ENCODE measurements around the gene GTPBP2. TPM values are rescaled to one million over a fixed set of nuclear protein-coding genes. Genes with fewer than 3 reads are reported as not detected.

Gene GTPBP2
- total RNA-seq, 1 experiment from 2014 or later, result 70.8 TPM

GRCh38 chr6:43676962-43677606, 48.0 kb upstream of the GTPBP2 start:
- H4K20me1 ChIP-seq (ENCODE audit: insufficient read depth), result peaks cover 15% of the 10 kb centered on the region; the same call in 1 of the 2 replicates
- peaks cover 7% of the 10 kb centered on the region for H3K79me2 ChIP-seq (ENCODE audit: low read depth)
- H3K4me1 ChIP-seq (replicated peaks; ENCODE audit: insufficient read depth), result no peaks in the 10 kb centered on the region
- no peak overlapping the region for H3K27ac ChIP-seq
- no peak for TF ChIP-seq CTCF (conservative IDR thresholded peaks at IDR 0.05)
- no peak for TF ChIP-seq EZH2 (IDR thresholded peaks at IDR 0.05; ENCODE audit: low read depth)
- POLR2A ChIA-PET (ENCODE audit: unreplicated experiment), result no interaction called here
- H3F3A ChIP-seq (ENCODE audit: insufficient read depth, low read depth), result peaks cover 4% of the 10 kb centered on the region; the same call in 1 of the 2 replicates
- no peak overlapping the region for H2AFZ ChIP-seq
- no TSS peak for BruUV-seq (replicated peaks)
- no peaks in the 10 kb centered on the region for H3K9me3 ChIP-seq (ENCODE audit: insufficient read depth, low read depth)
- H3K4me2 ChIP-seq, result no peak overlapping the region
- H3K36me3 ChIP-seq (ENCODE audit: low read depth), result peaks cover 22% of the 10 kb centered on the region
- H3K9me2 ChIP-seq (ENCODE audit: insufficient read depth), result no peaks in the 10 kb centered on the region
- CTCF ChIA-PET, result no interaction called here
- intact Hi-C loops (cut with micrococcal nuclease; ENCODE audit: unreplicated experiment), result no loop called here
- no peak for DNase-seq
- no peak overlapping the region for H3K4me3 ChIP-seq
- H3K27me3 ChIP-seq (ENCODE audit: insufficient read depth, low read depth), result no peaks in the 10 kb centered on the region

- Histone ChIP-seq H3K4me1 (replicated peaks; ENCODE audit: insufficient read depth) (peaks cover 16% of the 10 kb centered on the region), H3K9me3 (ENCODE audit: insufficient read depth, low read depth) (no peaks in the 10 kb centered on the region), H3K9me2 (ENCODE audit: insufficient read depth) (no peaks in the 10 kb centered on the region), H3K79me2 (ENCODE audit: low read depth) (no peaks in the 10 kb centered on the region), H4K20me1 (ENCODE audit: insufficient read depth) (no peaks in the 10 kb centered on the region), H2AFZ (no peak overlapping the region), H3K36me3 (ENCODE audit: low read depth) (peaks cover 22% of the 10 kb centered on the region; the same call in 1 of the 2 replicates), H3K4me2 (no peak overlapping the region), H3F3A (ENCODE audit: insufficient read depth, low read depth) (peaks cover 15% of the 10 kb centered on the region), H3K27ac (no peak overlapping the region), H3K27me3 (ENCODE audit: insufficient read depth, low read depth) (no peaks in the 10 kb centered on the region), H3K4me3 (no peak overlapping the region)
- ChIA-PET CTCF (no interaction called here), POLR2A (ENCODE audit: unreplicated experiment) (no interaction called here)
- DNase-seq, result no peak
- intact Hi-C loops (cut with micrococcal nuclease; ENCODE audit: unreplicated experiment), result no loop called here
- no TSS peak for BruUV-seq (replicated peaks)
- no peak for TF ChIP-seq EZH2 (IDR thresholded peaks at IDR 0.05; ENCODE audit: low read depth)
- no peak for TF ChIP-seq CTCF (conservative IDR thresholded peaks at IDR 0.05)
Measured at GRCh38 chr6:43674921-43675320, 45.9 kb upstream of the GTPBP2 start.

GRCh38 chr6:43674291-43674690, 45.2 kb upstream of the GTPBP2 start:
- ChIA-PET POLR2A (ENCODE audit: unreplicated experiment) (no interaction called here), CTCF (no interaction called here)
- peaks cover 17% of the 10 kb centered on the region; the same call in 1 of the 2 replicates for H3K36me3 ChIP-seq (ENCODE audit: low read depth)
- H3K4me3 ChIP-seq, result no peak overlapping the region
- H3K9me3 ChIP-seq (ENCODE audit: insufficient read depth, low read depth), result no peaks in the 10 kb centered on the region
- peaks cover 20% of the 10 kb centered on the region for H3F3A ChIP-seq (ENCODE audit: insufficient read depth, low read depth)
- no peak overlapping the region for H3K27ac ChIP-seq
- peaks cover 22% of the 10 kb centered on the region for H3K4me1 ChIP-seq (replicated peaks; ENCODE audit: insufficient read depth)
- intact Hi-C loops (cut with micrococcal nuclease; ENCODE audit: unreplicated experiment), result no loop called here
- TF ChIP-seq CTCF (conservative IDR thresholded peaks at IDR 0.05) (no peak), EZH2 (IDR thresholded peaks at IDR 0.05; ENCODE audit: low read depth) (no peak)
- BruUV-seq (replicated peaks), result no TSS peak
- no peak overlapping the region for H2AFZ ChIP-seq
- no peak for DNase-seq
- no peaks in the 10 kb centered on the region for H4K20me1 ChIP-seq (ENCODE audit: insufficient read depth)
- no peak overlapping the region for H3K4me2 ChIP-seq
- H3K9me2 ChIP-seq (ENCODE audit: insufficient read depth), result no peaks in the 10 kb centered on the region
- no peaks in the 10 kb centered on the region for H3K27me3 ChIP-seq (ENCODE audit: insufficient read depth, low read depth)
- H3K79me2 ChIP-seq (ENCODE audit: low read depth), result no peaks in the 10 kb centered on the region

Measured in PC-9 (cell line).